HepG2 (cell line): ENCODE measurements around the gene SAPCD1. TPM values are rescaled to one million over a fixed set of nuclear protein-coding genes. Genes with fewer than 3 reads are reported as not detected.

Experiments used
- AGO2 ChIP-seq: fragments of 200-400 bp; formaldehyde crosslinking; optimal IDR thresholded peaks from 2 replicates; pipeline ENCODE3; 2017; ENCODE audit warnings: mild to moderate bottlenecking, low read depth, low read length, moderate library complexity
- ATF7 ChIP-seq, 2 experiments: fragments of 450-650 bp in 1 of 2; sonication (generic) in 1 of 2; formaldehyde crosslinking in 1 of 2; IDR thresholded peaks; 2 replicates each; pipeline versions ENCODE4 v1.4.0 to v1.6.1; 2016 to 2020; ENCODE audit warnings: antibody characterized with exemption in 1 of 2, mild to moderate bottlenecking in 1 of 2, missing genetic modification reagents in 1 of 2
- CENPX ChIP-seq: sonication (generic); formaldehyde crosslinking; IDR thresholded peaks from 2 replicates; pipeline ENCODE4 v1.9.0; 2021; ENCODE audit warnings: mild to moderate bottlenecking, missing genetic modification reagents, moderate library complexity
- GABPA ChIP-seq, 2 experiments: IDR thresholded peaks; 2 replicates each; pipeline ENCODE4 v1.6.1; 2011 to 2016; ENCODE audit warnings: low read depth in 2 of 2, low read length in 1 of 2, missing biosample characterization in 1 of 2, missing genetic modification characterization in 1 of 2
- KDM2A ChIP-seq: sonication (generic); formaldehyde crosslinking; IDR thresholded peaks from 2 replicates; pipeline ENCODE4 v1.4.0; 2020; ENCODE audit warnings: low read depth, missing genetic modification reagents, borderline replicate concordance
- MYC ChIP-seq: sonication (generic); formaldehyde crosslinking; IDR thresholded peaks from 2 replicates; pipeline ENCODE4 v1.9.0; 2021; ENCODE audit warnings: missing genetic modification reagents, borderline replicate concordance
- NFE2L1 ChIP-seq: sonication (generic); formaldehyde crosslinking; IDR thresholded peaks from 2 replicates; pipeline ENCODE4 v1.4.0; 2020; ENCODE audit warnings: missing genetic modification reagents, mild to moderate bottlenecking, borderline replicate concordance
- PCBP1 ChIP-seq: fragments of 200-400 bp; formaldehyde crosslinking; IDR thresholded peaks from 2 replicates; pipeline ENCODE4 v1.6.1; 2017; ENCODE audit warnings: mild to moderate bottlenecking, low read depth, low read length, borderline replicate concordance
- PHF21A ChIP-seq: sonication (generic); formaldehyde crosslinking; IDR thresholded peaks from 2 replicates; pipeline ENCODE4 v1.5.0; 2020; ENCODE audit warnings: mild to moderate bottlenecking, missing genetic modification reagents
- XRCC5 ChIP-seq: fragments of 200-400 bp; formaldehyde crosslinking; optimal IDR thresholded peaks from 2 replicates; pipeline ENCODE3; 2017; ENCODE audit warnings: mild to moderate bottlenecking, low read length
- ZBTB7B ChIP-seq: sonication (generic); formaldehyde crosslinking; IDR thresholded peaks from 2 replicates; pipeline ENCODE4 v1.4.0; 2020; ENCODE audit warnings: missing genetic modification reagents
- ZNF333 ChIP-seq: sonication (generic); formaldehyde crosslinking; IDR thresholded peaks from 2 replicates; pipeline ENCODE4 v1.4.0; 2020; ENCODE audit warnings: mild to moderate bottlenecking, missing genetic modification reagents, borderline replicate concordance
- ZNF337 ChIP-seq: sonication (generic); formaldehyde crosslinking; IDR thresholded peaks from 2 replicates; pipeline ENCODE4 v1.5.1; 2020; ENCODE audit warnings: missing genetic modification reagents, low read depth, mild to moderate bottlenecking, borderline replicate concordance
- ZNF33A ChIP-seq: sonication (generic); formaldehyde crosslinking; IDR thresholded peaks from 2 replicates; pipeline ENCODE4 v1.5.1; 2020; ENCODE audit warnings: missing genetic modification reagents, mild to moderate bottlenecking, moderate library complexity, borderline replicate concordance
- ZNF598 ChIP-seq: sonication (generic); formaldehyde crosslinking; IDR thresholded peaks from 2 replicates; pipeline ENCODE4 v1.5.1; 2020; ENCODE audit warnings: mild to moderate bottlenecking, missing genetic modification reagents, borderline replicate concordance
- ZNF614 ChIP-seq: IDR thresholded peaks from 2 replicates; pipeline ENCODE4 v1.6.1; 2018; ENCODE audit warnings: missing biosample characterization, missing genetic modification reagents, inconsistent platforms, borderline replicate concordance
- ZSCAN29 ChIP-seq: sonication (generic); formaldehyde crosslinking; conservative IDR thresholded peaks from 2 replicates; pipeline ENCODE4 v1.4.0; 2020; ENCODE audit warnings: mild to moderate bottlenecking, missing genetic modification reagents
- polyA plus RNA-seq, 8 experiments: library from polyadenylated mRNA; depleted of rRNA in 3 of 8; stranded (reverse) in 7 of 8; unstranded in 1 of 8; fragments of >200 nt; fragmentation: Illumina TruSeq in 4 of 8; extraction: Trizol in 4 of 8; gene quantifications; 2 replicates each; pipeline versions ENCODE4 v1.2.1 to v1.2.3, GENCODE V29; 2011 to 2016; ENCODE audit warnings: low read depth in 4 of 8, missing spikeins in 1 of 8, mixed read lengths in 1 of 8; ENCODE audit not compliant: insufficient read depth in 1 of 8
- total RNA-seq, 5 experiments: library from RNA; depleted of rRNA; stranded (reverse); fragments of >200 nt; fragmentation: Illumina TruSeq; extraction: Trizol; gene quantifications; 2 replicates each; pipeline ENCODE4 v1.2.3, GENCODE V29; 2016; ENCODE audit warnings: low read depth in 1 of 5
- TF ChIP-seq, protein P1 (sequence below): sonication (generic); formaldehyde crosslinking; IDR thresholded peaks from 2 replicates; pipeline ENCODE4 v1.5.1; 2020; ENCODE audit warnings: mild to moderate bottlenecking, moderate library complexity, missing genetic modification reagents
- TF ChIP-seq, protein P2 (sequence below): sonication (generic); formaldehyde crosslinking; IDR thresholded peaks from 2 replicates; pipeline ENCODE4 v1.9.0; 2021; ENCODE audit warnings: mild to moderate bottlenecking, missing genetic modification reagents
- TF ChIP-seq, protein P3 (sequence below): sonication (generic); formaldehyde crosslinking; IDR thresholded peaks from 2 replicates; pipeline ENCODE4 v1.4.0; 2020; ENCODE audit warnings: missing genetic modification reagents

Gene SAPCD1
- total and polyA plus RNA-seq, 2 of the 13 experiments (the other 11 are each of a cell fraction or from before 2014, with no cell fraction given): 2.5 to 3.9 TPM

DNA sequence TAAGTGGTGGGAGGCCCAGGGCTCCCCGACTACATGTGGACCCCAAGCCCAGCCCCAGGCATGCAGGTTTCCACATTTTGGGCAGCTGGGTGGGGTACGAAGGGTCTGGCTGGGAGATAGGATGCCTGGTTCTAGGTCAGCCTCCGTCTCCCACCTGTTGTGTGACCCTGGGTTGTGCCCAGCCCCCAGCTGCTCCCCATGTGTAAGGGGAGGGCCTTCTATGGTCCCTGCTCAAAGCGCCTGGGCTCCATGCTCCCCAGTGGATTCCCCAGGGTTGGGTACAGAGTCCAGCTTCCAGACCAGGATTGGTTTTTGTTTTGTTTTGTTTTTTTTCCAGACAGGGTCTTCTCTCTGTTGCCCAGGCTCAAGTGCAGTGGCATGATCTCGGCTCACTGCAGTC lies 15.7 kb downstream of the SAPCD1 start (continued):
- TF ChIP-seq GABPA (IDR thresholded peaks at IDR 0.05; ENCODE audit: low read depth, low read length) (no peak), GABPA (CRISPR knock-in tag; IDR thresholded peaks at IDR 0.05; ENCODE audit: low read depth) (no peak), ZSCAN29 (CRISPR knock-in tag) (0 out of 2 replicates have a peak, but pooled peaks have one; percentile 48), ZNF614 (CRISPR knock-in tag) (0 out of 2 replicates have a peak, but pooled peaks have one; percentile 31), ZBTB7B (CRISPR knock-in tag) (peak; percentile 56; the same call in 1 of the 2 replicates), PHF21A (CRISPR knock-in tag) (no peak; the same call in 1 of the 2 replicates), CENPX (CRISPR knock-in tag) (no peak), ZNF337 (CRISPR knock-in tag) (no peak), ZNF598 (CRISPR knock-in tag) (0 out of 2 replicates have a peak, but pooled peaks have one; percentile 62), XRCC5 (no peak), PCBP1 (no peak), MYC (CRISPR knock-in tag) (peak; percentile 64; the same call in 1 of the 2 replicates), KDM2A (0 out of 2 replicates have a peak, but pooled peaks have one; percentile 23), NFE2L1 (CRISPR knock-in tag) (no peak), ZNF33A (CRISPR knock-in tag) (no peak), AGO2 (peak; percentile 50), ATF7 (IDR thresholded peaks at IDR 0.05) (no peak), ATF7 (CRISPR knock-in tag; IDR thresholded peaks at IDR 0.05) (no peak), ZNF333 (CRISPR knock-in tag) (no peak)
- TF ChIP-seq, protein P1, sequence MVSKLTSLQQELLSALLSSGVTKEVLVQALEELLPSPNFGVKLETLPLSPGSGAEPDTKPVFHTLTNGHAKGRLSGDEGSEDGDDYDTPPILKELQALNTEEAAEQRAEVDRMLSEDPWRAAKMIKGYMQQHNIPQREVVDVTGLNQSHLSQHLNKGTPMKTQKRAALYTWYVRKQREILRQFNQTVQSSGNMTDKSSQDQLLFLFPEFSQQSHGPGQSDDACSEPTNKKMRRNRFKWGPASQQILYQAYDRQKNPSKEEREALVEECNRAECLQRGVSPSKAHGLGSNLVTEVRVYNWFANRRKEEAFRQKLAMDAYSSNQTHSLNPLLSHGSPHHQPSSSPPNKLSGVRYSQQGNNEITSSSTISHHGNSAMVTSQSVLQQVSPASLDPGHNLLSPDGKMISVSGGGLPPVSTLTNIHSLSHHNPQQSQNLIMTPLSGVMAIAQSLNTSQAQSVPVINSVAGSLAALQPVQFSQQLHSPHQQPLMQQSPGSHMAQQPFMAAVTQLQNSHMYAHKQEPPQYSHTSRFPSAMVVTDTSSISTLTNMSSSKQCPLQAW (CRISPR knock-in tag): 0 out of 2 replicates have a peak, but pooled peaks have one; percentile 26
- TF ChIP-seq, protein P2, sequence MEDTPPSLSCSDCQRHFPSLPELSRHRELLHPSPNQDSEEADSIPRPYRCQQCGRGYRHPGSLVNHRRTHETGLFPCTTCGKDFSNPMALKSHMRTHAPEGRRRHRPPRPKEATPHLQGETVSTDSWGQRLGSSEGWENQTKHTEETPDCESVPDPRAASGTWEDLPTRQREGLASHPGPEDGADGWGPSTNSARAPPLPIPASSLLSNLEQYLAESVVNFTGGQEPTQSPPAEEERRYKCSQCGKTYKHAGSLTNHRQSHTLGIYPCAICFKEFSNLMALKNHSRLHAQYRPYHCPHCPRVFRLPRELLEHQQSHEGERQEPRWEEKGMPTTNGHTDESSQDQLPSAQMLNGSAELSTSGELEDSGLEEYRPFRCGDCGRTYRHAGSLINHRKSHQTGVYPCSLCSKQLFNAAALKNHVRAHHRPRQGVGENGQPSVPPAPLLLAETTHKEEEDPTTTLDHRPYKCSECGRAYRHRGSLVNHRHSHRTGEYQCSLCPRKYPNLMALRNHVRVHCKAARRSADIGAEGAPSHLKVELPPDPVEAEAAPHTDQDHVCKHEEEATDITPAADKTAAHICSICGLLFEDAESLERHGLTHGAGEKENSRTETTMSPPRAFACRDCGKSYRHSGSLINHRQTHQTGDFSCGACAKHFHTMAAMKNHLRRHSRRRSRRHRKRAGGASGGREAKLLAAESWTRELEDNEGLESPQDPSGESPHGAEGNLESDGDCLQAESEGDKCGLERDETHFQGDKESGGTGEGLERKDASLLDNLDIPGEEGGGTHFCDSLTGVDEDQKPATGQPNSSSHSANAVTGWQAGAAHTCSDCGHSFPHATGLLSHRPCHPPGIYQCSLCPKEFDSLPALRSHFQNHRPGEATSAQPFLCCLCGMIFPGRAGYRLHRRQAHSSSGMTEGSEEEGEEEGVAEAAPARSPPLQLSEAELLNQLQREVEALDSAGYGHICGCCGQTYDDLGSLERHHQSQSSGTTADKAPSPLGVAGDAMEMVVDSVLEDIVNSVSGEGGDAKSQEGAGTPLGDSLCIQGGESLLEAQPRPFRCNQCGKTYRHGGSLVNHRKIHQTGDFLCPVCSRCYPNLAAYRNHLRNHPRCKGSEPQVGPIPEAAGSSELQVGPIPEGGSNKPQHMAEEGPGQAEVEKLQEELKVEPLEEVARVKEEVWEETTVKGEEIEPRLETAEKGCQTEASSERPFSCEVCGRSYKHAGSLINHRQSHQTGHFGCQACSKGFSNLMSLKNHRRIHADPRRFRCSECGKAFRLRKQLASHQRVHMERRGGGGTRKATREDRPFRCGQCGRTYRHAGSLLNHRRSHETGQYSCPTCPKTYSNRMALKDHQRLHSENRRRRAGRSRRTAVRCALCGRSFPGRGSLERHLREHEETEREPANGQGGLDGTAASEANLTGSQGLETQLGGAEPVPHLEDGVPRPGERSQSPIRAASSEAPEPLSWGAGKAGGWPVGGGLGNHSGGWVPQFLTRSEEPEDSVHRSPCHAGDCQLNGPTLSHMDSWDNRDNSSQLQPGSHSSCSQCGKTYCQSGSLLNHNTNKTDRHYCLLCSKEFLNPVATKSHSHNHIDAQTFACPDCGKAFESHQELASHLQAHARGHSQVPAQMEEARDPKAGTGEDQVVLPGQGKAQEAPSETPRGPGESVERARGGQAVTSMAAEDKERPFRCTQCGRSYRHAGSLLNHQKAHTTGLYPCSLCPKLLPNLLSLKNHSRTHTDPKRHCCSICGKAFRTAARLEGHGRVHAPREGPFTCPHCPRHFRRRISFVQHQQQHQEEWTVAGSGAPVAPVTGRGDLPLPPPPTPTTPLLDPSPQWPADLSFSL (CRISPR knock-in tag): no peak
- TF ChIP-seq, protein P3, sequence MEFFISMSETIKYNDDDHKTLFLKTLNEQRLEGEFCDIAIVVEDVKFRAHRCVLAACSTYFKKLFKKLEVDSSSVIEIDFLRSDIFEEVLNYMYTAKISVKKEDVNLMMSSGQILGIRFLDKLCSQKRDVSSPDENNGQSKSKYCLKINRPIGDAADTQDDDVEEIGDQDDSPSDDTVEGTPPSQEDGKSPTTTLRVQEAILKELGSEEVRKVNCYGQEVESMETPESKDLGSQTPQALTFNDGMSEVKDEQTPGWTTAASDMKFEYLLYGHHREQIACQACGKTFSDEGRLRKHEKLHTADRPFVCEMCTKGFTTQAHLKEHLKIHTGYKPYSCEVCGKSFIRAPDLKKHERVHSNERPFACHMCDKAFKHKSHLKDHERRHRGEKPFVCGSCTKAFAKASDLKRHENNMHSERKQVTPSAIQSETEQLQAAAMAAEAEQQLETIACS (CRISPR knock-in tag): no peak
